Lower lobe of right lung (tissue), 2 donors: Measurements from ENCODE around the gene TNFRSF9. TPM values are rescaled to one million over a fixed set of nuclear protein-coding genes. Genes with fewer than 3 reads are reported as not detected.

Experiments used
- ATAC-seq, 2 donors: fragments of 200-7000 bp; cut with Tn5 transposase; one replicate each; pipeline ENCODE4 v1.9.1; 2020 to 2022; ENCODE audit warnings: mild to moderate bottlenecking in 2 of 2, moderate library complexity in 2 of 2
- DNase-seq: peaks from one replicate; pipeline ENCODE4 v3.0.0-alpha.2; 2020
- H3K27ac ChIP-seq: fragments of 200-600 bp; one replicate; pipeline ENCODE4 v1.8.0; 2022
- H3K27me3 ChIP-seq: fragments of 200-600 bp; one replicate; pipeline ENCODE4 v1.8.0; 2022; ENCODE audit warnings: low read depth
- H3K36me3 ChIP-seq: fragments of 200-600 bp; one replicate; pipeline ENCODE4 v1.8.0; 2022; ENCODE audit warnings: mild to moderate bottlenecking
- H3K4me1 ChIP-seq: fragments of 200-600 bp; one replicate; pipeline ENCODE4 v1.8.0; 2022
- H3K4me3 ChIP-seq: fragments of 200-600 bp; one replicate; pipeline ENCODE4 v1.8.0; 2022; ENCODE audit warnings: mild to moderate bottlenecking
- H3K9me3 ChIP-seq: fragments of 200-600 bp; one replicate; pipeline ENCODE4 v1.8.0; 2022
- CTCF ChIP-seq: fragments of 200-600 bp; IDR thresholded peaks from one replicate; pipeline ENCODE4 v1.8.0; 2022; ENCODE audit warnings: antibody characterized with exemption, mild to moderate bottlenecking
- intact Hi-C: fragments of 100-400 bp; cut with DNase I; formaldehyde crosslinking; loops from one replicate; pipeline ENCODE4 v1.11.0; 2022
- total RNA-seq: library from RNA; stranded (reverse); fragmentation: NEBNext Ultra II Directional; extraction: Animal tissue kit (Norgen Biotek cat#: 25700); gene quantifications from one replicate; pipeline ENCODE4 v1.2.1, GENCODE V29; 2021
- donor health status: DM: no; HTN: yes; CAD: no; lungs with severe emphysema.

TNFRSF9 gene
- total RNA-seq, 1 donor from 2014 or later = 0.47 TPM

GRCh38 chr1:7912743-7913557 lies 27.7 kb downstream of the TNFRSF9 start:
- Histone ChIP-seq H3K27ac (no peak overlapping the region), H3K27me3 (peaks cover 4% of the 10 kb centered on the region), H3K4me1 (no peaks in the 10 kb centered on the region), H3K9me3 (no peaks in the 10 kb centered on the region), H3K36me3 (no peaks in the 10 kb centered on the region), H3K4me3 (no peak overlapping the region)
- ATAC-seq (no peak), DNase-seq (no peak)
- TF ChIP-seq CTCF = no peak
- intact Hi-C loops = no loop called here

GRCh38 chr1:7912145-7912544 lies 28.5 kb downstream of the TNFRSF9 start:
- no peak overlapping the region for H3K4me3 ChIP-seq
- no peaks in the 10 kb centered on the region for H3K4me1 ChIP-seq
- H3K27ac ChIP-seq = no peak overlapping the region
- no peak for TF ChIP-seq CTCF
- intact Hi-C loops = no loop called here
- H3K27me3 ChIP-seq = peaks cover under 1% of the 10 kb centered on the region
- H3K36me3 ChIP-seq = no peaks in the 10 kb centered on the region
- no peaks in the 10 kb centered on the region for H3K9me3 ChIP-seq
- no peak for DNase-seq
- no peak for ATAC-seq

GRCh38 chr1:7905262-7905661 lies 35.4 kb downstream of the TNFRSF9 start:
- no peak for TF ChIP-seq CTCF
- DNase-seq (no peak), ATAC-seq (no peak)
- no peaks in the 10 kb centered on the region for H3K36me3 ChIP-seq
- intact Hi-C loops = loop anchor here (10.0 kb wide), 1 partner anchor 240 kb away; no protein-coding TSS in a partner anchor
- H3K4me3 ChIP-seq = no peak overlapping the region
- H3K4me1 ChIP-seq = peaks cover 6% of the 10 kb centered on the region
- H3K9me3 ChIP-seq = no peaks in the 10 kb centered on the region
- H3K27me3 ChIP-seq = no peaks in the 10 kb centered on the region
- no peak overlapping the region for H3K27ac ChIP-seq

GRCh38 chr1:7902478-7903085 lies 38.1 kb downstream of the TNFRSF9 start:
- no peak overlapping the region for H3K27ac ChIP-seq
- DNase-seq (peak; percentile 64), ATAC-seq (peak; percentile 86 to 94)
- intact Hi-C loops = loop anchor here (10.0 kb wide), 1 partner anchor 238 kb away; no protein-coding TSS in a partner anchor
- no peaks in the 10 kb centered on the region for H3K36me3 ChIP-seq
- peak overlapping the region; percentile 28 for H3K4me3 ChIP-seq
- TF ChIP-seq CTCF = peak; percentile 59
- H3K9me3 ChIP-seq = no peaks in the 10 kb centered on the region
- H3K4me1 ChIP-seq = peaks cover 6% of the 10 kb centered on the region
- H3K27me3 ChIP-seq = no peaks in the 10 kb centered on the region

- Histone ChIP-seq H3K36me3 (no peaks in the 10 kb centered on the region), H3K27me3 (no peaks in the 10 kb centered on the region), H3K4me3 (no peak overlapping the region), H3K9me3 (no peaks in the 10 kb centered on the region), H3K27ac (no peak overlapping the region), H3K4me1 (peaks cover 6% of the 10 kb centered on the region)
- no peak for TF ChIP-seq CTCF
- DNase-seq (no peak), ATAC-seq (no peak)
- intact Hi-C loops = loop anchor here (10.0 kb wide), 1 partner anchor 235 kb away; no protein-coding TSS in a partner anchor
Observed at GRCh38 chr1:7899741-7900140, 40.9 kb downstream of the TNFRSF9 start.
